DMS 273 (cell line): ENCODE results near the gene DCUN1D1.
"Not testable (repeated sequence)": the region's sequence is repeated elsewhere in the genome, so short reads cannot be mapped to it uniquely, and the experiment has no call there.

Experiments
- DNase-seq: peaks from one replicate; lab custom pipeline; 2025; ENCODE audit not compliant: unreplicated experiment; lab: John Stamatoyannopoulos, UW

DCUN1D1 gene

GRCh38 chr3:182980204-182981037, at the start of gene DCUN1D1:
Gene DCUN1D1 (minus strand): TSS chr3:182980538. CDS start chr3:182980489, 49 bp downstream.
- peak; percentile 96 for DNase-seq

- DNase-seq, result no peak
Measured at GRCh38 chr3:183028416-183028815, 48.1 kb upstream of the DCUN1D1 start.

- no peak for DNase-seq
Measured at GRCh38 chr3:183027276-183027675, 46.9 kb upstream of the DCUN1D1 start.

GRCh38 chr3:183022936-183023516, 42.7 kb upstream of the DCUN1D1 start:
- no peak for DNase-seq

- no peak for DNase-seq
Measured at GRCh38 chr3:183018421-183019192, 38.3 kb upstream of the DCUN1D1 start.

- no peak for DNase-seq
Measured at GRCh38 chr3:183015185-183015584, 34.8 kb upstream of the DCUN1D1 start.

- no peak for DNase-seq
Measured at GRCh38 chr3:183013856-183014255, 33.5 kb upstream of the DCUN1D1 start.

GRCh38 chr3:183013074-183013473, 32.7 kb upstream of the DCUN1D1 start:
- DNase-seq, result no peak

- no peak for DNase-seq
Measured at GRCh38 chr3:183008800-183009199, 28.5 kb upstream of the DCUN1D1 start.

- DNase-seq, result no peak
Measured at GRCh38 chr3:183008303-183008702, 28.0 kb upstream of the DCUN1D1 start.

- DNase-seq, result no peak
Measured at GRCh38 chr3:183006396-183007002, 26.2 kb upstream of the DCUN1D1 start.

- peak; percentile 10 for DNase-seq
Measured at GRCh38 chr3:182999767-183000166, 19.4 kb upstream of the DCUN1D1 start.

- not testable (repeated sequence) for DNase-seq
Measured at GRCh38 chr3:182993486-182994201, 13.3 kb upstream of the DCUN1D1 start.

GRCh38 chr3:182989566-182989965, 9.2 kb upstream of the DCUN1D1 start:
- DNase-seq, result peak; percentile 33

GRCh38 chr3:182986021-182986420, 5.7 kb upstream of the DCUN1D1 start:
- no peak for DNase-seq

- DNase-seq, result peak; percentile 48
Measured at GRCh38 chr3:182983876-182984275, 3.5 kb upstream of the DCUN1D1 start.

- no peak for DNase-seq
Measured at GRCh38 chr3:182981038-182981380, 671 bp upstream of the DCUN1D1 start.

- peak; percentile 76 for DNase-seq
Measured at GRCh38 chr3:182979674-182980191, 605 bp downstream of the DCUN1D1 start.

- peak; percentile 68 for DNase-seq
Measured at GRCh38 chr3:182979103-182979673, 1.1 kb downstream of the DCUN1D1 start.

GRCh38 chr3:182978387-182978786, 2.0 kb downstream of the DCUN1D1 start:
- DNase-seq, result no peak
